ENCODE measurements around the gene SLC12A6. TPM values are rescaled to one million over a fixed set of nuclear protein-coding genes. Genes with fewer than 3 reads are reported as not detected.

Gene SLC12A6
- total RNA-seq, 1 experiment from 2014 or later, result 15.1 TPM

DNA sequence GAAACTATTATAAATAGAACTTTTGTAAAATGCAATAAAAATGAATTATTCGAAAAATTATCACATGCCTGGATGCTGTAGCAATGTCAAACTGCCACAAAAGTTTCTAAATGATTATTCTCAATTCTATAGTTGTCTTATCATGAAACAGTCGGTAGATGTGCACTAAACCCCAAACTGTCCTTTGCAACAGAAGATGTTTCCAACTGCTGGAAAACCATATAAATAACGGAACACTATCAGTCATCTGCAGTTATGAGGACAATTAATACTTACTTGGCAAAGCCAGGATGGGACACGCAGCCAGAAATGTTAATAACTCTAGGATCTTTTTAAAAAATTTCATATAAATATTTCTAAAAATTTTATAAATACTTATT is 95.3 kb downstream of the SLC12A6 start:
- H2AFZ ChIP-seq (ENCODE audit: low read depth, low read length, poor library complexity, severe bottlenecking), result no peak overlapping the region
- DNase-seq (ENCODE audit: low read depth, low spot score) (no peak), ATAC-seq (no peak)
- POLR2A ChIA-PET, result interaction anchor here (1.1 kb wide), 1 partner anchor 95 kb away, joined by 3 read pairs; the partner anchor contains the start of gene SLC12A6
- H3K9ac ChIP-seq (ENCODE audit: low read length), result no peak overlapping the region
- no peak overlapping the region for H3K4me3 ChIP-seq (replicated peaks in 1 of 2; ENCODE audit: low read depth in 1 of 2, low read length in 2 of 2)
- no TSS peak for BruUV-seq (replicated peaks)
- CTCF ChIA-PET, result interaction anchor here (1.6 kb wide), 1 partner anchor 125 kb away, joined by 5 read pairs; the partner anchor contains the start of gene LPCAT4
- RAD21 ChIA-PET (ENCODE audit: low non-redundant PET in 1 of 2, low total read pairs in 2 of 2, uncharacterized antibody in 2 of 2, unreplicated experiment in 2 of 2), result no interaction called here
- H3K9me3 ChIP-seq (ENCODE audit: control insufficient read depth in 1 of 2, insufficient read depth in 1 of 2, low read depth in 1 of 2, low read length in 2 of 2), result no peaks in the 10 kb centered on the region
- no peaks in the 10 kb centered on the region for H3K9me2 ChIP-seq (ENCODE audit: insufficient read depth)
- H3K36me3 ChIP-seq (ENCODE audit: control insufficient read depth in 1 of 2, insufficient read depth in 2 of 2, low read length in 2 of 2), result peaks cover 0 to 4% of the 10 kb centered on the region in 2 experiments; a peak in 2 of 4 replicates
- no peaks in the 10 kb centered on the region for H3K79me2 ChIP-seq (ENCODE audit: insufficient read depth, low read length)
- no peak for TF ChIP-seq ZNF274 (IDR thresholded peaks at IDR 0.05; ENCODE audit: low read depth, low read length)
- TF ChIP-seq FOSL1 (IDR thresholded peaks at IDR 0.05; ENCODE audit: low read depth), result no peak
- TF ChIP-seq RAD21 (IDR thresholded peaks at IDR 0.05; ENCODE audit: low read depth), result no peak
- no peak for TF ChIP-seq POLR2A (IDR thresholded peaks at IDR 0.05; ENCODE audit: borderline replicate concordance, extremely low read depth, insufficient read depth, insufficient read length)
- TF ChIP-seq EZH2phosphoT487 (IDR thresholded peaks at IDR 0.05; ENCODE audit: borderline replicate concordance), result no peak
- TF ChIP-seq, protein P1, sequence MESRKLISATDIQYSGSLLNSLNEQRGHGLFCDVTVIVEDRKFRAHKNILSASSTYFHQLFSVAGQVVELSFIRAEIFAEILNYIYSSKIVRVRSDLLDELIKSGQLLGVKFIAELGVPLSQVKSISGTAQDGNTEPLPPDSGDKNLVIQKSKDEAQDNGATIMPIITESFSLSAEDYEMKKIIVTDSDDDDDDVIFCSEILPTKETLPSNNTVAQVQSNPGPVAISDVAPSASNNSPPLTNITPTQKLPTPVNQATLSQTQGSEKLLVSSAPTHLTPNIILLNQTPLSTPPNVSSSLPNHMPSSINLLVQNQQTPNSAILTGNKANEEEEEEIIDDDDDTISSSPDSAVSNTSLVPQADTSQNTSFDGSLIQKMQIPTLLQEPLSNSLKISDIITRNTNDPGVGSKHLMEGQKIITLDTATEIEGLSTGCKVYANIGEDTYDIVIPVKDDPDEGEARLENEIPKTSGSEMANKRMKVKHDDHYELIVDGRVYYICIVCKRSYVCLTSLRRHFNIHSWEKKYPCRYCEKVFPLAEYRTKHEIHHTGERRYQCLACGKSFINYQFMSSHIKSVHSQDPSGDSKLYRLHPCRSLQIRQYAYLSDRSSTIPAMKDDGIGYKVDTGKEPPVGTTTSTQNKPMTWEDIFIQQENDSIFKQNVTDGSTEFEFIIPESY (IDR thresholded peaks at IDR 0.05; ENCODE audit: extremely low read depth, insufficient replicate concordance, low read length), result no peak
- TF ChIP-seq CEBPB (IDR thresholded peaks at IDR 0.05; ENCODE audit: low read depth), result no peak
- TF ChIP-seq ELF1 (IDR thresholded peaks at IDR 0.05; ENCODE audit: borderline replicate concordance, low read depth), result no peak
- no peak for TF ChIP-seq EZH2 (IDR thresholded peaks at IDR 0.05)
- TF ChIP-seq, protein P2, sequence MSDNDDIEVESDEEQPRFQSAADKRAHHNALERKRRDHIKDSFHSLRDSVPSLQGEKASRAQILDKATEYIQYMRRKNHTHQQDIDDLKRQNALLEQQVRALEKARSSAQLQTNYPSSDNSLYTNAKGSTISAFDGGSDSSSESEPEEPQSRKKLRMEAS (IDR thresholded peaks at IDR 0.05), result no peak
- no peaks in the 10 kb centered on the region for H3K27me3 ChIP-seq (ENCODE audit: insufficient read depth, low read length)
- no peaks in the 10 kb centered on the region for H4K20me1 ChIP-seq (ENCODE audit: insufficient read depth)
- no peak overlapping the region for H3K27ac ChIP-seq (ENCODE audit: low read depth, low read length)
- no peak overlapping the region for H3K4me2 ChIP-seq (ENCODE audit: low read length)
- intact Hi-C loops (cut with micrococcal nuclease), result no loop called here
- H3K4me1 ChIP-seq (ENCODE audit: control insufficient read depth in 1 of 2, insufficient read depth in 2 of 2, low read length in 2 of 2), result peaks cover 2 to 31% of the 10 kb centered on the region in 2 experiments; a peak in 3 of 4 replicates
